ENCODE measurements around the gene LEPR. TPM values are rescaled to one million over a fixed set of nuclear protein-coding genes. Genes with fewer than 3 reads are reported as not detected.

LEPR gene
- total and polyA plus RNA-seq, 2 experiments from 2014 or later = 8.7 to 11.0 TPM

DNA sequence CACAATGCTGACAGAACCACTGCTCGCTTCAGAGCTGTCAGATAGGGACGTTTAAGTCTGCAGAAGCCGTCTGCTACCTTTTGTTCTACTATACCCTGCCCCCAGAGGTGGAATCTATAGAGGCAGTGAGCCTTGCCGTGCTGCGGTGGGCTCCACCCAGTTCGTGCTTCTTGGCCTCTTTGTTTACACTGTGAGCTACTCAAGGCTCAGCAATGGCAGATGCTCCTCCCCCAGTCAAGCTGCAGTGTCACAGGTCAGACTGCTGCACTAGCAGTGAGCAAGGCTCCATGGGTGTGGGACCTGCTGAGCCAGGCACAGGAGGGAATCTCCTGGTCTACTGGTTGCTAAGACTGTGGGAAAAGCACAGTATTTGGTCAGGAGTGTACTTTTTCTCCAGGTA is 47.1 kb downstream of the LEPR start:
- WGBS, 2 experiments (ENCODE audit: low coverage in 1 of 2, low lambda C conversion rate in 2 of 2, missing lambda C conversion rate in 2 of 2) = 59 to 65% methylated on average over 6 of the region's 6 CpGs
- no peak for TF ChIP-seq EZH2phosphoT487 (IDR thresholded peaks at IDR 0.05; ENCODE audit: insufficient read depth, low read depth)
- TF ChIP-seq EZH2 (IDR thresholded peaks at IDR 0.05; ENCODE audit: insufficient read depth, poor library complexity, severe bottlenecking) = no peak
- Histone ChIP-seq H3K9ac (no peak overlapping the region), H3K9me2 (ENCODE audit: insufficient read depth) (no peaks in the 10 kb centered on the region), H3K4me2 (ENCODE audit: unreplicated experiment) (no peak overlapping the region), H3K79me2 (ENCODE audit: insufficient read depth) (no peaks in the 10 kb centered on the region), H3K27ac (no peak overlapping the region), H3K4me1 (ENCODE audit: insufficient read depth) (0 out of 2 replicates have a peak, but pooled peaks cover 5% of the 10 kb centered on the region), H3K36me3 (ENCODE audit: low read depth) (no peaks in the 10 kb centered on the region), H3F3A (ENCODE audit: insufficient read depth) (no peaks in the 10 kb centered on the region), H3K4me3 (no peak overlapping the region), H4K20me1 (ENCODE audit: insufficient read depth) (no peaks in the 10 kb centered on the region), H3K9me3 (ENCODE audit: low read depth) (no peaks in the 10 kb centered on the region), H2AFZ (no peak overlapping the region), H3K27me3 (replicated peaks; ENCODE audit: insufficient read depth) (no peaks in the 10 kb centered on the region)
- in situ Hi-C loops (cut with MboI) = no loop called here
- peak; percentile 24 for DNase-seq

DNA sequence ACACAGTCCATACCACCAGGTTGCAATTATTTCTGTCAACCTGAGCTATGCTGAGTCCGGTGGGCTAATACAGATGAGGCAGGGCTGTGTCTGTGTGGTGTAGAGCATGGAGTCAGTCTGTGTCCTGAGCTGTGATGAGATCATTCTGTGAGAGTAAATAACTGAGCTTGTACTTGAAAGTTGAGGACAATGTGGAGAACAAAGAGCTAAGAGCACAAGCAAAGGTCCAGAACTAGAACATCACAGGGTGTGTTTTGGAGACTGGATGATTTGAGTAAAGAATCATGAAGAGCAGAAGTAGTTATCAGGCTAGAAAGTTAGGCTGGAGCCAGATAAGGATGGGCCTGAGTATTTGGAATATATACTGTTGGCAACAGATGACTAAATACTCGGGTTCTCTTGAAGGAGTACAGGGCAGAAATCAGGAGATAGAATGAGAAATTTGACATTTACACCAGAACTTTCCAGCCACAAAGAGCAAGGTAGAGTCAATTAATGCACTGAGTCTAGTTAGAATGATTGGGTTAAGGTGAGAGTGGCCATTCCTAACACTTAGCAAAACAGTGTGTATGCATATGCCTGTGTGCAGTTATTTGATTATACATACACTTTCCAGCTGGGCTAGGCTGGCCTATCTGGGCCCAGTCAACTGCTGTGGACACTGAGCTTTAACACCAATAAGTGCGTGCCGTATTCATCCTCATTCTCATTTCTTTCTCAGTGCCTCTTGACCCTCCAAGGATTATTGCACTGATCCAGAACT is 48.8 kb downstream of the LEPR start:
- 75 to 78% methylated on average over 4 of the region's 4 CpGs for WGBS, 2 experiments (ENCODE audit: low coverage in 1 of 2, low lambda C conversion rate in 2 of 2, missing lambda C conversion rate in 2 of 2)
- DNase-seq = no peak
- H2AFZ ChIP-seq = no peak overlapping the region

DNA sequence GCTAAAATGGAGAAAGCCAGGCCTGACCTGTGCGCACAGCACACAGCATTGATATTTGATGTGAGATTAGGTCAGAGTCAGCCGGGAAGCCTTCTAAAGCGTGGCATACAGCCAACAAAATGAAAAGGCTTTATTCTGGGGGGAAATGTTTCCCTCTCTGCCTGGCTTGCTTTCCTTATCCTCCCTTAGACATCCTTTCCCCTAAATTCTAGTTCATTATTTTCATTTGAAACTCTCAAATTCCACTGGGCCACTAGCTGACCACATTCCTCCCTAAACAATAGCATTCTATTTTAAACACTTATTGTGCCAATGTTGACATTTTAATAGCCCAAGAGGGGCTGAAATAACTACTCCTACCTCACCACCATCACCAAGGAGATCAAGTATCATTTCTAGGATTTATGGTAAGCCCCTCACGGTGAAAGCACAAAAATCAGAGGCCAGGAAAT is 49.4 kb downstream of the LEPR start:
- Histone ChIP-seq H3K9me2 (ENCODE audit: insufficient read depth) (no peaks in the 10 kb centered on the region), H3K4me1 (ENCODE audit: insufficient read depth) (0 out of 2 replicates have a peak, but pooled peaks cover 5% of the 10 kb centered on the region), H3K27me3 (replicated peaks; ENCODE audit: insufficient read depth) (no peaks in the 10 kb centered on the region), H3K79me2 (ENCODE audit: insufficient read depth) (no peaks in the 10 kb centered on the region), H3K4me3 (no peak overlapping the region), H2AFZ (no peak overlapping the region), H3K9me3 (ENCODE audit: low read depth) (no peaks in the 10 kb centered on the region), H3K27ac (no peak overlapping the region), H4K20me1 (ENCODE audit: insufficient read depth) (no peaks in the 10 kb centered on the region), H3K4me2 (ENCODE audit: unreplicated experiment) (no peak overlapping the region), H3F3A (ENCODE audit: insufficient read depth) (no peaks in the 10 kb centered on the region), H3K9ac (no peak overlapping the region), H3K36me3 (ENCODE audit: low read depth) (no peaks in the 10 kb centered on the region)
- in situ Hi-C loops (cut with MboI) = no loop called here
- DNase-seq = no peak
- TF ChIP-seq EZH2phosphoT487 (IDR thresholded peaks at IDR 0.05; ENCODE audit: insufficient read depth, low read depth) = no peak
- TF ChIP-seq EZH2 (IDR thresholded peaks at IDR 0.05; ENCODE audit: insufficient read depth, poor library complexity, severe bottlenecking) = no peak
- 83 to 91% methylated on average over 4 of the region's 4 CpGs for WGBS, 2 experiments (ENCODE audit: low coverage in 1 of 2, low lambda C conversion rate in 2 of 2, missing lambda C conversion rate in 2 of 2)

More for the DNA sequence above, 48.8 kb downstream of the LEPR start:
- in situ Hi-C loops (cut with MboI) = no loop called here
- Histone ChIP-seq H3K9me3 (ENCODE audit: low read depth) (no peaks in the 10 kb centered on the region), H3K27me3 (replicated peaks; ENCODE audit: insufficient read depth) (no peaks in the 10 kb centered on the region), H3K36me3 (ENCODE audit: low read depth) (no peaks in the 10 kb centered on the region), H3F3A (ENCODE audit: insufficient read depth) (no peaks in the 10 kb centered on the region), H4K20me1 (ENCODE audit: insufficient read depth) (no peaks in the 10 kb centered on the region), H3K9ac (no peak overlapping the region), H3K79me2 (ENCODE audit: insufficient read depth) (no peaks in the 10 kb centered on the region), H3K4me2 (ENCODE audit: unreplicated experiment) (no peak overlapping the region), H3K27ac (no peak overlapping the region), H3K9me2 (ENCODE audit: insufficient read depth) (no peaks in the 10 kb centered on the region), H3K4me3 (no peak overlapping the region), H3K4me1 (ENCODE audit: insufficient read depth) (0 out of 2 replicates have a peak, but pooled peaks cover 5% of the 10 kb centered on the region)
- TF ChIP-seq EZH2phosphoT487 (IDR thresholded peaks at IDR 0.05; ENCODE audit: insufficient read depth, low read depth) = no peak

Small RNA genes within 50 kb of the gene (small RNA-seq; reads per million reads assigned to genes)
- 0.56 reads per million for gene RNU2-15P (ENCODE audit: low read depth, low replicate concordance)

Other genes with a start within 250 kb of the LEPR start
- 2.8 and 4.2 TPM in 2 replicates for gene DNAJC6, start 111.1 kb upstream of the LEPR start, total RNA-seq (2014; rRNA removed; shearing (Covaris generic))
- 2.5 TPM in 2 replicates for gene DNAJC6, start 111.1 kb upstream of the LEPR start, polyA plus RNA-seq (2016; fragmentation: Nextera tagmentation; extraction: Ambion mirVana)
- 66.9 and 67.9 TPM in 2 replicates for gene LEPROT, start within 50 bp of the LEPR start, total RNA-seq (2014; rRNA removed; shearing (Covaris generic))
- 171 and 174 TPM in 2 replicates for gene LEPROT, start within 50 bp of the LEPR start, polyA plus RNA-seq (2016; fragmentation: Nextera tagmentation; extraction: Ambion mirVana)